HG03575 (cell line): ENCODE measurements around the gene CRTC1.
A peak's percentile ranks its signal among the peaks of the same experiment; 100 is the strongest.

Experiments
- ATAC-seq: cut with Tn5 transposase; IDR thresholded peaks from one replicate; pipeline ENCODE4 v1.9.1; 2021; ENCODE audit not compliant: unreplicated experiment, insufficient number of reproducible peaks, low FRiP score; ENCODE audit errors: extremely low read depth

The CRTC1 gene

GRCh38 chr19:18683109-18683957 is at the start of gene CRTC1:
CRTC1 (plus strand) TSS chr19:18683680; CDS start chr19:18683703, 23 bp downstream.
- ATAC-seq: no peak

GRCh38 chr19:18634612-18635297 is 48.7 kb upstream of the CRTC1 start:
- no peak for ATAC-seq

GRCh38 chr19:18635831-18636182 is 47.7 kb upstream of the CRTC1 start:
- ATAC-seq: no peak

GRCh38 chr19:18636183-18636968 is 47.1 kb upstream of the CRTC1 start:
- ATAC-seq: peak; percentile 54

GRCh38 chr19:18636969-18637629 is 46.4 kb upstream of the CRTC1 start, which contains the start of gene KLHL26:
KLHL26 (plus strand) TSS chr19:18637028; CDS start chr19:18637055, 27 bp downstream.
- no peak for ATAC-seq

GRCh38 chr19:18637673-18638630 is 45.5 kb upstream of the CRTC1 start:
- no peak for ATAC-seq

GRCh38 chr19:18639706-18640243 is 43.7 kb upstream of the CRTC1 start:
- ATAC-seq: no peak

GRCh38 chr19:18644196-18645034 is 39.1 kb upstream of the CRTC1 start:
- no peak for ATAC-seq

- ATAC-seq: no peak
Observed at GRCh38 chr19:18645035-18645511, 38.4 kb upstream of the CRTC1 start.

- ATAC-seq: no peak
Observed at GRCh38 chr19:18646535-18647370, 36.7 kb upstream of the CRTC1 start.

GRCh38 chr19:18647371-18647767 is 36.1 kb upstream of the CRTC1 start:
- ATAC-seq: no peak

- ATAC-seq: no peak
Observed at GRCh38 chr19:18647807-18648206, 35.7 kb upstream of the CRTC1 start.

GRCh38 chr19:18648973-18649315 is 34.5 kb upstream of the CRTC1 start:
- ATAC-seq: no peak

GRCh38 chr19:18649371-18650020 is 34.0 kb upstream of the CRTC1 start:
- ATAC-seq: no peak

- ATAC-seq: no peak
Observed at GRCh38 chr19:18650021-18650390, 33.5 kb upstream of the CRTC1 start.
